Measurements from ENCODE around the gene ERO1A. TPM values are rescaled to one million over a fixed set of nuclear protein-coding genes. Genes with fewer than 3 reads are reported as not detected.

The ERO1A gene
- total and polyA plus RNA-seq, 4 donors = 16.5 to 42.3 (median 20.0) TPM

DNA sequence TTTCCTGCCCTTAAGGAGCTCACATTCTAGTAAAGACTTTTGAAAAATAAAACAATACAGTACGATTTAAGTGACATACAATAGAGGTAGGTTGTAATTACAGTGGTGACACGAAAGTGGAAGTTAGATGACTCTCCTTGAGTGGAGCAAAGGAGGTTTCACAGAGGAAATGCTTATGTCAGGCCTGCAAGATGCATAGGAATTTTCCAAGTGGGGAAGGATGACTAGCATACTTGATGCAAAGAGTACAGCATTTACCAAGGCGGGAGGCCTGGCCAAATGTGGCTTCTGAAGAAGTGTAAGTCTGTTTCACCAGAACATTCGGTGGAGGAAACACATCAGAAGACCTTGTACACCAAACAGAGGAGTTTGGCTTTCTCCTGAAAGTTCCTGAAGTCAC lies 55.2 kb downstream of the ERO1A start:
- Histone ChIP-seq H3K36me3 (ENCODE audit: control insufficient read depth in 4 of 4, insufficient read depth in 3 of 4, low read depth in 1 of 4, low read length in 3 of 4) (peaks cover 0 to 24% (median 11%) of the 10 kb centered on the region in 4 donors), H3K9me3 (ENCODE audit: control insufficient read depth in 4 of 4, low read length in 3 of 4) (no peaks in the 10 kb centered on the region), H3K4me3 (ENCODE audit: low read depth in 1 of 3, low read length in 3 of 3) (no peak overlapping the region), H3K9ac (ENCODE audit: low read depth in 1 of 2, low read length in 2 of 2) (no peak overlapping the region), H3K27me3 (ENCODE audit: control insufficient read depth in 4 of 4, insufficient read depth in 4 of 4, low read length in 3 of 4) (no peaks in the 10 kb centered on the region), H3K27ac (ENCODE audit: low read depth in 1 of 2, low read length in 2 of 2) (no peak overlapping the region), H3K4me1 (ENCODE audit: control insufficient read depth in 4 of 4, insufficient read depth in 4 of 4, low read length in 3 of 4) (no peaks in the 10 kb centered on the region)
- 96% methylated on average over 4 of the region's 4 CpGs for WGBS
- DNase-seq (ENCODE audit: low spot score) = no peak
- TF ChIP-seq JUND (IDR thresholded peaks at IDR 0.05) (no peak), FOXA2 (IDR thresholded peaks at IDR 0.05) (no peak), RAD21 (IDR thresholded peaks at IDR 0.05) (no peak), SP1 (IDR thresholded peaks at IDR 0.05) (no peak), FOXA1 (IDR thresholded peaks at IDR 0.05) (no peak), HNF4G (IDR thresholded peaks at IDR 0.05) (no peak), RXRA (IDR thresholded peaks at IDR 0.05) (no peak), EGR1 (IDR thresholded peaks at IDR 0.05; ENCODE audit: low read depth in 2 of 2) (no peak), NR2F2 (IDR thresholded peaks at IDR 0.05) (no peak), TAF1 (conservative IDR thresholded peaks at IDR 0.05) (no peak), HNF4A (conservative IDR thresholded peaks at IDR 0.05) (no peak), GABPA (IDR thresholded peaks at IDR 0.05 in 1 of 2, conservative IDR thresholded peaks at IDR 0.05 in 1 of 2) (no peak)
- TF ChIP-seq, protein P1, sequence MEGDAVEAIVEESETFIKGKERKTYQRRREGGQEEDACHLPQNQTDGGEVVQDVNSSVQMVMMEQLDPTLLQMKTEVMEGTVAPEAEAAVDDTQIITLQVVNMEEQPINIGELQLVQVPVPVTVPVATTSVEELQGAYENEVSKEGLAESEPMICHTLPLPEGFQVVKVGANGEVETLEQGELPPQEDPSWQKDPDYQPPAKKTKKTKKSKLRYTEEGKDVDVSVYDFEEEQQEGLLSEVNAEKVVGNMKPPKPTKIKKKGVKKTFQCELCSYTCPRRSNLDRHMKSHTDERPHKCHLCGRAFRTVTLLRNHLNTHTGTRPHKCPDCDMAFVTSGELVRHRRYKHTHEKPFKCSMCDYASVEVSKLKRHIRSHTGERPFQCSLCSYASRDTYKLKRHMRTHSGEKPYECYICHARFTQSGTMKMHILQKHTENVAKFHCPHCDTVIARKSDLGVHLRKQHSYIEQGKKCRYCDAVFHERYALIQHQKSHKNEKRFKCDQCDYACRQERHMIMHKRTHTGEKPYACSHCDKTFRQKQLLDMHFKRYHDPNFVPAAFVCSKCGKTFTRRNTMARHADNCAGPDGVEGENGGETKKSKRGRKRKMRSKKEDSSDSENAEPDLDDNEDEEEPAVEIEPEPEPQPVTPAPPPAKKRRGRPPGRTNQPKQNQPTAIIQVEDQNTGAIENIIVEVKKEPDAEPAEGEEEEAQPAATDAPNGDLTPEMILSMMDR (IDR thresholded peaks at IDR 0.05; ENCODE audit: low read depth, low read length, missing input control) = no peak
- TF ChIP-seq, protein P2, sequence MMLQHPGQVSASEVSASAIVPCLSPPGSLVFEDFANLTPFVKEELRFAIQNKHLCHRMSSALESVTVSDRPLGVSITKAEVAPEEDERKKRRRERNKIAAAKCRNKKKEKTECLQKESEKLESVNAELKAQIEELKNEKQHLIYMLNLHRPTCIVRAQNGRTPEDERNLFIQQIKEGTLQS (IDR thresholded peaks at IDR 0.05) = no peak

DNA sequence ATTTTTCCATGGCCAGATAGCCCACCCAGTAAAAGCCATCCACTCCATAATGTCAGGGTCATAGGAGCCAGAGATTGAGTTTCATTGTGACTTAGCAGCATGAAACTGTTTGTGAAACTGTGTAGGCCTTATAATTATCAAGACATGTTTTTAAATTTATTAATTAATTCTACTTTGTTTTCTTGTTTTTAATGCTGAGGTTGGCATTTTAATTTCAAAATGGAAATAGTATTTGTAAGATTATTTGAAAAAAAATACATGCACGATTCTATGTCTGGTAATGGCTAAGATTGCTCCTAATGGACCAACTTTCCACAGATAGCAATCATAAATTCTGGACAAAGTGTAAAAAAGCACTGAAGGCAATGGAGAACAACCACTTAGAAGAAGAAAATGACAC lies 75.7 kb downstream of the ERO1A start:
- DNase-seq (ENCODE audit: low spot score) = no peak
- Histone ChIP-seq H3K4me3 (ENCODE audit: low read depth in 1 of 3, low read length in 3 of 3) (no peak overlapping the region), H3K4me1 (ENCODE audit: control insufficient read depth in 4 of 4, insufficient read depth in 4 of 4, low read length in 3 of 4) (no peaks in the 10 kb centered on the region), H3K27me3 (ENCODE audit: control insufficient read depth in 4 of 4, insufficient read depth in 4 of 4, low read length in 3 of 4) (no peaks in the 10 kb centered on the region), H3K36me3 (ENCODE audit: control insufficient read depth in 4 of 4, insufficient read depth in 3 of 4, low read depth in 1 of 4, low read length in 3 of 4) (no peaks in the 10 kb centered on the region), H3K9me3 (ENCODE audit: control insufficient read depth in 4 of 4, low read length in 3 of 4) (no peaks in the 10 kb centered on the region), H3K9ac (ENCODE audit: low read depth in 1 of 2, low read length in 2 of 2) (no peak overlapping the region), H3K27ac (ENCODE audit: low read depth in 1 of 2, low read length in 2 of 2) (no peak overlapping the region)
- WGBS = 95% methylated on average over 1 of the region's 1 CpG
- TF ChIP-seq, protein P3, sequence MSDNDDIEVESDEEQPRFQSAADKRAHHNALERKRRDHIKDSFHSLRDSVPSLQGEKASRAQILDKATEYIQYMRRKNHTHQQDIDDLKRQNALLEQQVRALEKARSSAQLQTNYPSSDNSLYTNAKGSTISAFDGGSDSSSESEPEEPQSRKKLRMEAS (IDR thresholded peaks at IDR 0.05) = no peak
- TF ChIP-seq HNF4G (IDR thresholded peaks at IDR 0.05) (no peak), RAD21 (IDR thresholded peaks at IDR 0.05) (no peak), JUND (IDR thresholded peaks at IDR 0.05) (no peak)

DNA sequence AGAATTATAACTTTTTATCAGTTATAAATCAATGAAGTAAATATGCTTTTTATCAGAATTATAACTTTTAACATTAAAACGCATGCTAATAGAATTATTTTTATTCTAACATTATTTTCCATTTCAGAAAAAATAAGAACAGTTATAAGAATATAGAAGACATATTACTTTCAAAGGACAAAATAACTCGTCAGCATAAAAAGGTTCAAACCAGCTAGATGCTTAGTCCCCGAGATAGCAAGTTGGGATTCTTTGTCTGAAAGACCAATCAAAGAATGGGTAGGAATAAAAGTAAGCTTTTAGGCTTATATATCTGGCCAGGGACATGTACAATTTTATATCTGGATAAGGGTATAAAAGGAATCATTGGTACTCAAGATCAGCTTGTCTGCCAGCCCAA lies 76.8 kb downstream of the ERO1A start:
- Histone ChIP-seq H3K9me3 (ENCODE audit: control insufficient read depth in 4 of 4, low read length in 3 of 4) (no peaks in the 10 kb centered on the region), H3K27me3 (ENCODE audit: control insufficient read depth in 4 of 4, insufficient read depth in 4 of 4, low read length in 3 of 4) (no peaks in the 10 kb centered on the region), H3K4me1 (ENCODE audit: control insufficient read depth in 4 of 4, insufficient read depth in 4 of 4, low read length in 3 of 4) (no peaks in the 10 kb centered on the region), H3K9ac (ENCODE audit: low read depth in 1 of 2, low read length in 2 of 2) (no peak overlapping the region), H3K36me3 (ENCODE audit: control insufficient read depth in 4 of 4, insufficient read depth in 3 of 4, low read depth in 1 of 4, low read length in 3 of 4) (no peaks in the 10 kb centered on the region), H3K4me3 (ENCODE audit: low read depth in 1 of 3, low read length in 3 of 3) (no peak overlapping the region), H3K27ac (ENCODE audit: low read depth in 1 of 2, low read length in 2 of 2) (no peak overlapping the region)
- DNase-seq (ENCODE audit: low spot score) = no peak
- 97% methylated on average over 3 of the region's 3 CpGs for WGBS
- TF ChIP-seq, protein P4, sequence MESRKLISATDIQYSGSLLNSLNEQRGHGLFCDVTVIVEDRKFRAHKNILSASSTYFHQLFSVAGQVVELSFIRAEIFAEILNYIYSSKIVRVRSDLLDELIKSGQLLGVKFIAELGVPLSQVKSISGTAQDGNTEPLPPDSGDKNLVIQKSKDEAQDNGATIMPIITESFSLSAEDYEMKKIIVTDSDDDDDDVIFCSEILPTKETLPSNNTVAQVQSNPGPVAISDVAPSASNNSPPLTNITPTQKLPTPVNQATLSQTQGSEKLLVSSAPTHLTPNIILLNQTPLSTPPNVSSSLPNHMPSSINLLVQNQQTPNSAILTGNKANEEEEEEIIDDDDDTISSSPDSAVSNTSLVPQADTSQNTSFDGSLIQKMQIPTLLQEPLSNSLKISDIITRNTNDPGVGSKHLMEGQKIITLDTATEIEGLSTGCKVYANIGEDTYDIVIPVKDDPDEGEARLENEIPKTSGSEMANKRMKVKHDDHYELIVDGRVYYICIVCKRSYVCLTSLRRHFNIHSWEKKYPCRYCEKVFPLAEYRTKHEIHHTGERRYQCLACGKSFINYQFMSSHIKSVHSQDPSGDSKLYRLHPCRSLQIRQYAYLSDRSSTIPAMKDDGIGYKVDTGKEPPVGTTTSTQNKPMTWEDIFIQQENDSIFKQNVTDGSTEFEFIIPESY (IDR thresholded peaks at IDR 0.05) = no peak
- TF ChIP-seq EGR1 (IDR thresholded peaks at IDR 0.05; ENCODE audit: low read depth in 2 of 2) (no peak), SP1 (IDR thresholded peaks at IDR 0.05) (no peak), GABPA (IDR thresholded peaks at IDR 0.05 in 1 of 2, conservative IDR thresholded peaks at IDR 0.05 in 1 of 2) (no peak), FOXA2 (IDR thresholded peaks at IDR 0.05) (no peak), HNF4A (conservative IDR thresholded peaks at IDR 0.05) (no peak), YY1 (IDR thresholded peaks at IDR 0.05) (no peak), RAD21 (IDR thresholded peaks at IDR 0.05) (no peak)
- TF ChIP-seq, protein P3 (IDR thresholded peaks at IDR 0.05) = no peak
- TF ChIP-seq, protein P5, sequence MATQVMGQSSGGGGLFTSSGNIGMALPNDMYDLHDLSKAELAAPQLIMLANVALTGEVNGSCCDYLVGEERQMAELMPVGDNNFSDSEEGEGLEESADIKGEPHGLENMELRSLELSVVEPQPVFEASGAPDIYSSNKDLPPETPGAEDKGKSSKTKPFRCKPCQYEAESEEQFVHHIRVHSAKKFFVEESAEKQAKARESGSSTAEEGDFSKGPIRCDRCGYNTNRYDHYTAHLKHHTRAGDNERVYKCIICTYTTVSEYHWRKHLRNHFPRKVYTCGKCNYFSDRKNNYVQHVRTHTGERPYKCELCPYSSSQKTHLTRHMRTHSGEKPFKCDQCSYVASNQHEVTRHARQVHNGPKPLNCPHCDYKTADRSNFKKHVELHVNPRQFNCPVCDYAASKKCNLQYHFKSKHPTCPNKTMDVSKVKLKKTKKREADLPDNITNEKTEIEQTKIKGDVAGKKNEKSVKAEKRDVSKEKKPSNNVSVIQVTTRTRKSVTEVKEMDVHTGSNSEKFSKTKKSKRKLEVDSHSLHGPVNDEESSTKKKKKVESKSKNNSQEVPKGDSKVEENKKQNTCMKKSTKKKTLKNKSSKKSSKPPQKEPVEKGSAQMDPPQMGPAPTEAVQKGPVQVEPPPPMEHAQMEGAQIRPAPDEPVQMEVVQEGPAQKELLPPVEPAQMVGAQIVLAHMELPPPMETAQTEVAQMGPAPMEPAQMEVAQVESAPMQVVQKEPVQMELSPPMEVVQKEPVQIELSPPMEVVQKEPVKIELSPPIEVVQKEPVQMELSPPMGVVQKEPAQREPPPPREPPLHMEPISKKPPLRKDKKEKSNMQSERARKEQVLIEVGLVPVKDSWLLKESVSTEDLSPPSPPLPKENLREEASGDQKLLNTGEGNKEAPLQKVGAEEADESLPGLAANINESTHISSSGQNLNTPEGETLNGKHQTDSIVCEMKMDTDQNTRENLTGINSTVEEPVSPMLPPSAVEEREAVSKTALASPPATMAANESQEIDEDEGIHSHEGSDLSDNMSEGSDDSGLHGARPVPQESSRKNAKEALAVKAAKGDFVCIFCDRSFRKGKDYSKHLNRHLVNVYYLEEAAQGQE (IDR thresholded peaks at IDR 0.05) = no peak
- TF ChIP-seq, protein P1 (IDR thresholded peaks at IDR 0.05; ENCODE audit: low read depth, low read length, missing input control) = no peak

Data from liver (tissue), 9 donors.